GM04503 (cell line): ENCODE measurements around the gene DPH3.
A peak's percentile ranks its signal among the peaks of the same experiment; 100 is the strongest.

ENCODE experiments used
- DNase-seq: peaks from one replicate; pipeline ENCODE4 v3.0.0-alpha.2; 2012; ENCODE audit warnings: low read depth

DPH3 gene

DNA sequence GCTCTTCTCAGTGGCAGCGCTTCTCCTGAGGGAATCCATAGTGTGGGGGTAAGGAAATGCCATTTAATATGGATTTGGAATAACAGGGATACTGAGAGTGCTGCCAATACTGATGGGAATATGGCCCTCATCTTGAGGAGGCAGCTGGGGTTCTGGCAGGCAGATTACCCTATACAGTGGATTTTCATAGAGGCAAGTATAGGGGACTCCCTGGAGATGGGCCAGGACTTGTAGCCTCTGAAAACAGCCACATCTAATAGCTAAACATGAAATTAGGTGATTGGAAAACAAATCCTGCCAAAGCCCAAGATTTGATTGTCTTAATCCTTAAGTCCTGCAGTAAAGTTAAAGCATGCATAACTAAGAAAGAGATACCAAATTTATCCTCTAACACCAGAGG is 30.9 kb downstream of the DPH3 start:
- DNase-seq = no peak

DNA sequence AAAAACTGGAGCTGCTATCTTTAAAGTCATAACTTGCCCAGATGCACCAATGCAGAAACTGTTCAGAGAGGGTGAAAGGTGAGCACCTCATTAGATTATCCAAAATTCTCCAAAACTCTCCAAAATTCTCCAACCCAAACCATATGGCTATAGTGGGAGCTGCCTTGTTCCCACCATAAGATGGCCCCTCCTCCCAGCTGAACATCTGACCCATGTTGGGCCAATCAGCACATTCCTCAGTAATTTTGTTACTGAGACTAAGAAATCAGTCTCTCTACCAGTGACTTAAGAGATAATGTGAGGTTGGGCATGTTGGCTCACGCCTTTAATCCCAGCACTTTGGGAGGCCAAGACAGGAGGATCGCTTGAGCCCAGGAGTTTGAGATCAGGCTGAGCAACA is 32.8 kb downstream of the DPH3 start:
- no peak for DNase-seq

DNA sequence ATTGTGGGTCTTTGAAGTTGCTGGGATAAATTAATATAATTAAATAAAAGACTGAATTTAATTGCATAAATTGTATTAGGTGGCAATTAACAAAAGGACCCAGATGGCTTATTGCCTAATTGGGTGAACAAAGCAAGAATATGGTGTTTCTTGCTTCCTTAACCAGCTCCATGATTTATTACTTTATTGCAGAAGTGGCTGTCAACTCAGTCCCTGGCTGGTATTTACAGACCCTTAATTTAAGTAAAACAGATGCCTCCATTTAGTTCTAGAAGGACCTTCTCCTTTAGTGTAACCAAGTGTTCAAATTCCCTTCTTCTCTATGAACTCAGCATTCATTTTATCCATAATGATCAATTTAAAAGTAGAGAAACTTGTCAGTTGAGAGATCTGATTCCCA is 35.1 kb downstream of the DPH3 start:
- no peak for DNase-seq

DNA sequence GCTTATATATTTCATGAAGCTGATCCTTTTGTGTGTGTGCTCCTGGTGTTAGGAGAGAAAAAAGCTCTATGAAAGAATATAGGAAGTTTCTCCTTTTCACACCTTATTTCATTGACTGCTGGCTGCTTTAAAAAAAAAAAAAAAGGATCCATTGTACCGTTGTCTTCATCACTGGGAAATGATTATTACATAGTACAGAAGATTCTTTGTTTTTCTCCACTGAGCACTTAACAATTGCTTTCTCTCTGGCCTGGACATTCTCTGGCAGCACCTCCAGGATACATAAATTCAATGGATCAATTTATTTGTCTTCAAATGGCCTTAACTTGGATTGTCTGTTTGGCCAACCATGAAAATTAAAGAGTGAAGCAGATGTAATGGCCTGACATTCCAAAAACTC is 37.2 kb downstream of the DPH3 start:
- DNase-seq = no peak

DNA sequence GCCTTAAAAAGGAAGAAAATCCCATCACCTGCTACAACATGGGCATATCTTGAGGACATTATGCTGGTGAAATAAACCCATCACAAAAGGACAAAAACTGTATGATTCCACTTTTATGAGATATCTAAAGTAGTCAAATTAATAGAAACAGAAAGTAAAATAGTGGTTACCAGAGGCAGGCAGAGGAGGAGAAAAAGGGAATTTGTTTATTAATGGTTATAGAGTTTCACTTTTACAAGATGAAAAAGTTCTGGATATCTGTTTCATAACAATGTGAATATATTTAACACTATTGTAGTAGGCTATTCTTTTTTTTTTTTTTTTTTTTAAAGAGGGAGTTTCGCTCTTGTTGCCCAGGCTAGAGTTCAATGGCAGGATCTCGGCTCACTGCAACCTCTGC is 40.4 kb downstream of the DPH3 start:
- DNase-seq = no peak

DNA sequence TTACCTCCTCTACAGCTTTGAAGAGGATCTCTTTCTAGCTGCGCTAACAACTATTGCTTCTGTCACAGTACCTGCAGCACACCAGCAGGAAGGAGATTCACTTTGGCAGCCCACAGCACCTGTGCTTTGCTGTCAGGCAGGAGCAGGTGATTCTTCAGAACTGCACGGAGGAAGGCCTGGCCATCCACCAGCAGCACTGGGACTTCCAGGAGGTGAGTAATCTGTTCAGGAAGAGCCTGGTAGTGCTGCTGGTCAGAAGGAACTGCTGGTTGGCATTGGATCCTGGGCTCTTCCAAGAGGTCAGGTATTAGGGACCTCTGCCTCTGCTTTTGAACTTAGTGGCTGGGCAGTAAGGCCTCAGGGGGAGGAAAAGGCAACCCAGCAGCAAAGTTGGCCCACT is 42.2 kb downstream of the DPH3 start:
- DNase-seq = no peak

DNA sequence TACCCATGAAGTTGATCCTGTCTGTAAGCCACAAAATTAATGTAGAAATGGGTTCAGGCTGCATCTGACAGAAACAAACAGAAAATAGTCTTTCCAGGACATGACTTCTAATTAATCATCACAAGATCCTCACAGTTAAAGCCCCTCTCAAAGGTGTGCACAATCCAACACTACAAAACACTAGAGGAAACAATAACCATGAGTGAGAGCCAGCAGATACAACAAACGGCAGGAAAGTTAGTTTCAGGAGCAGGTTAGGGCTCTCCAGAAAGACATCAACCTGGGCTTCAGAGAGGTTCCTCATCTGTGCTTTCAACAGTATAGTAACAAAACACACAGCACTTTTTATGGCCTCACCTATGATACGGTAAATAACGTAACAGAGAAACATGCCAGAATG is 42.8 kb downstream of the DPH3 start:
- no peak for DNase-seq

DNA sequence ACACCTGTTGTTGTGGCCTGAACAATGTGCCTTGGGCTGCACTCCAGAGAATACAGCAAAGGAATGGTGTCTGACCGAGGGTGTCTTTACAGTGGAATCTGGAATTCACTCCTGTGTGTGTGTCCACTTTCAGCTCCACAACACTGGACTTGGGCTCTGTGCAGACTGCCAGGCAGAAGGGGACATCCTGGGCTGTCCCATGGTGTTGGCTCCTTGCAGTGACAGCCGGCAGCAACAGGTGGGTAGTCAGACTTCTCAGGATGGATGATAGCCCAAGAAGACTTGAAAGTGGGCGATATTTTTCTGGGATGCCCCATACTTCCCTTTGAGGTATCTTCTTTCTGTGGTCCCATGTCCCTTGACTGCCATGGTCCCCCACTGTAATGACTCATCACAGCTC is 45.0 kb downstream of the DPH3 start:
- no peak for DNase-seq

DNA sequence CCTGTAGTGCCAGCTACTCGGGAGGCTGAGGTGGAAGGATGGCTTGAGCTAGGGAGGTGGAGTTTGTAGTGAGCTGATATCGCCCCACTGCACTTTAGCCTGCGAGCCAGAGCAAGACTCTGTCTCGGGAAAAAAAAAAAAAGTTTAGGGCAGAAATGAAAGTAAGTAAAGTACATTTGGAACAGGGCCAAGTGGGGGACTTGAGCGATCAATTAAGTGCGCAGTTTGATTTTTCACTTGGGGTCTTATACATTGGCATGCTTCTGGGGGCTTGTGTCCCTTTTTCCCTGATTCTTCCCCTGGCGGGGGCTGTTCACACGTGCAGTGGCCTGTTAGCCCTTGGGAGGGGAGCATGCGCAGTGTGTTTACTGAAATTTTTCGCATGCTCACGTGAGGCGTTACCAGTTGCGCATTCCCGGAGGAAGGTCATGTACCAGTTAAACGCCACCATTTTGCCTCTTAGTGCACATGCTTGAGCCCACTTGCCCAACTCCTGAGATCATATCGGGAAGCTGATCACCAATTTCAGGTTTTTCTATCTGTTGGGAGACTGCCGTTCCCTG is 48.3 kb downstream of the DPH3 start:
- no peak for DNase-seq

DNA sequence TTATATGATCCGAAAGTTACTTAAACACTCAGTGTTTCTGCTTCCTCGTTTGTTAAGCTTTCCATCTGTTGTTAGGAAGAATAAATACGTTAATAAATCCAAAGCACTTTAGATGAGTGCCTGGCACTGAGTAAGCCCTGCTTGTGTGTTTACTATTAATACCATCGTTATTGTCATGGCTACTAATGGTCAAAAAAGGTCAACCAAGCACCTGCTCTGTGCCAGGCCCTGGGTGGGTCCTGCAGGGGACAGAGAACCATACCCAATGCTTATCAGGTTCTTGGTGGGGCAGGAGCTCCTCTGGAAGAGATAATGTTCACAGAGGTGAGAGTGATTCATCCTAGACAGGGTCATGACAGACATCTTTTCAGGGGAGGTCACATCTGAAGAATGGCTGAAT is 50.4 kb downstream of the DPH3 start:
- DNase-seq = no peak

DNA sequence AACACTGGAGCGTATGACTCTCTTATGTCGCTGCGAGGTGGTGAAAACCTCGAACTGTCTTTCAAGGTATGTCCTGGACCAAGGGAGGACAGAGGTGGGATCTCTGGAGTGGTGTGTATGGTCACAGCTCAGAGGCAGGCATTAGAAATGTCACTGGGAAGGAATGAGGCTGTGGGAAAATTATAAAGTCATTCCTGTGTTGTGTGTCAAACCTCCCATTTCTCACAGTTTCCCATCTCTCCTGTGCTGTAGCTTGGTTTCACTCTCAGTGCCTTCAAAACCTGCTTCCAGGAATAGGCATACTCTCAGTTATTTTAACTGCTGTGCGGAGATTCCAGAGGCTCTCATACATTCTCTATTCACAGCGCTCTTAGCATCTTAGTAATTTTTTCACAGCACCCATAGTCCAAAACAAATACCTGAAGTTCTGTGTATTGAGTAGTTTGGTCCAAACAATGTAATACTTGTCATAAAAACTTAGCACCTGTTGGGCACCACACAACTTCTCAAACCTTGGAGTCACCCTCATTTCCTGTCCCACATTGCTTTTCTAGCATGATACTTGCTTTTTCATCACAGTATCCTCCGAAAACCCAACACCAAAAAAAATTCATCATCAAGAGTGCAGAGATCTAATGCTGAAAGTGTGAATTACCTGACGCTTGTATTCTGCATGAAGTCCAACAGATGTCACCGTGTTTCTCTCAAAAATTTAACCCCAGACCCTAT is 53.4 kb downstream of the DPH3 start:
- peak; percentile 27 for DNase-seq
